GM23338 (cell line): ENCODE measurements around the gene UBE2C. TPM values are rescaled to one million over a fixed set of nuclear protein-coding genes. Genes with fewer than 3 reads are reported as not detected.

Experiments used
- ATAC-seq: fragments of 200-7000 bp; cut with Tn5 transposase; 3 replicates; pipeline ENCODE4 v1.9.1; 2020
- DNase-seq: peaks from one replicate; pipeline ENCODE4 v3.0.0-alpha.2; 2015; ENCODE audit warnings: low spot score
- H2AFZ ChIP-seq: fragments of 200-600 bp; sonication (generic); 2 replicates; pipeline ENCODE4 v1.8.0; 2016; ENCODE audit warnings: antibody characterized with exemption, mild to moderate bottlenecking, moderate library complexity
- H3F3A ChIP-seq: fragments of 200-600 bp; sonication (generic); replicated peaks from 2 replicates; pipeline ENCODE4 v1.8.0; 2017; ENCODE audit warnings: antibody characterized with exemption, mixed run types, low read depth
- H3K27ac ChIP-seq: fragments of 200-600 bp; sonication (generic); 2 replicates; pipeline ENCODE4 v1.6.1; 2016; ENCODE audit warnings: low read depth
- H3K27me3 ChIP-seq: fragments of 200-600 bp; sonication (generic); 2 replicates; pipeline ENCODE4 v1.8.0; 2016; ENCODE audit warnings: mild to moderate bottlenecking, mixed run types, moderate library complexity; ENCODE audit not compliant: insufficient read depth
- H3K36me3 ChIP-seq: fragments of 200-600 bp; sonication (generic); 2 replicates; pipeline ENCODE4 v1.8.0; 2016; ENCODE audit warnings: mild to moderate bottlenecking; ENCODE audit not compliant: insufficient read depth
- H3K4me1 ChIP-seq: fragments of 200-600 bp; sonication (generic); 2 replicates; pipeline ENCODE4 v1.8.0; 2016; ENCODE audit warnings: mild to moderate bottlenecking, moderate library complexity; ENCODE audit not compliant: insufficient read depth
- H3K4me2 ChIP-seq: fragments of 200-600 bp; sonication (generic); 2 replicates; pipeline ENCODE4 v1.7.1; 2017; ENCODE audit warnings: mixed run types
- H3K4me3 ChIP-seq: fragments of 200-600 bp; sonication (generic); 2 replicates; pipeline ENCODE4 v1.6.1; 2016; ENCODE audit warnings: mixed run types
- H3K79me2 ChIP-seq: fragments of 200-600 bp; sonication (generic); replicated peaks from 2 replicates; pipeline ENCODE4 v1.8.0; 2017; ENCODE audit warnings: mild to moderate bottlenecking; ENCODE audit not compliant: insufficient read depth
- H3K9me2 ChIP-seq: fragments of 200-600 bp; sonication (generic); 2 replicates; pipeline ENCODE4 v1.8.0; 2017; ENCODE audit not compliant: insufficient read depth
- H4K20me1 ChIP-seq: fragments of 200-600 bp; sonication (generic); replicated peaks from 2 replicates; pipeline ENCODE4 v1.8.0; 2017; ENCODE audit warnings: mild to moderate bottlenecking; ENCODE audit not compliant: insufficient read depth
- H3K27ac Mint-ChIP-seq: 2 replicates; pipeline ENCODE4 v1.8.0; 2020; ENCODE audit warnings: inconsistent platforms, mild to moderate bottlenecking, moderate library complexity, mixed read lengths
- H3K27me3 Mint-ChIP-seq: 3 replicates; pipeline ENCODE4 v1.8.0; 2022; ENCODE audit warnings: low read depth, mild to moderate bottlenecking, moderate library complexity, mixed read lengths, inconsistent platforms; ENCODE audit not compliant: insufficient read depth, poor library complexity
- H3K36me3 Mint-ChIP-seq: 3 replicates; pipeline ENCODE4 v1.8.0; 2021; ENCODE audit warnings: low read depth, mild to moderate bottlenecking, inconsistent platforms, moderate library complexity, mixed read lengths
- H3K4me1 Mint-ChIP-seq: 3 replicates; pipeline ENCODE4 v1.8.0; 2020; ENCODE audit warnings: mild to moderate bottlenecking, inconsistent platforms, mixed read lengths
- H3K4me3 Mint-ChIP-seq: 3 replicates; pipeline ENCODE4 v1.8.0; 2021; ENCODE audit warnings: moderate library complexity, mild to moderate bottlenecking, inconsistent platforms, mixed read lengths
- H3K9me3 Mint-ChIP-seq: 3 replicates; pipeline ENCODE4 v1.8.0; 2020; ENCODE audit warnings: moderate library complexity, mild to moderate bottlenecking, inconsistent platforms, mixed read lengths
- CREB1 ChIP-seq: fragments of 250-450 bp; sonication (Bioruptor Pico); IDR thresholded peaks from 2 replicates; pipeline ENCODE4 v1.5.0; 2020; ENCODE audit warnings: low read depth, mild to moderate bottlenecking, moderate library complexity
- EZH2 ChIP-seq: fragments of 200-600 bp; sonication (generic); IDR thresholded peaks from one replicate; pipeline ENCODE4 v1.8.0; 2017; ENCODE audit warnings: antibody characterized with exemption, mild to moderate bottlenecking, low read depth; ENCODE audit not compliant: unreplicated experiment
- NANOG ChIP-seq: IDR thresholded peaks from 2 replicates; pipeline ENCODE4 v1.6.1; 2016; ENCODE audit warnings: antibody characterized with exemption, borderline replicate concordance
- ZNF114 ChIP-seq: fragments of 250-450 bp; sonication (Bioruptor Pico); IDR thresholded peaks from 2 replicates; pipeline ENCODE4 v1.5.0; 2020; ENCODE audit warnings: mild to moderate bottlenecking, moderate library complexity
- ZNF331 ChIP-seq: fragments of 250-450 bp; sonication (Bioruptor Pico); IDR thresholded peaks from 2 replicates; pipeline ENCODE4 v1.5.0; 2020; ENCODE audit warnings: low read depth, mild to moderate bottlenecking, moderate library complexity
- ZNF462 ChIP-seq: fragments of 250-450 bp; sonication (Bioruptor Pico); IDR thresholded peaks from 2 replicates; pipeline ENCODE4 v1.5.0; 2020; ENCODE audit warnings: mild to moderate bottlenecking, moderate library complexity
- polyA plus RNA-seq: library from polyadenylated mRNA; unstranded; fragments of >200 nt; fragmentation: Nextera tagmentation; extraction: Ambion mirVana; gene quantifications from 2 replicates; pipeline ENCODE4 v1.2.1, GENCODE V29; 2016
- total RNA-seq: library from RNA; depleted of rRNA; stranded (reverse); fragments of >200 nt; shearing (Covaris generic); gene quantifications from 2 replicates; pipeline ENCODE4 v1.2.3, GENCODE V29; 2014

The UBE2C gene
- total and polyA plus RNA-seq, 2 experiments from 2014 or later, result 247 to 698 TPM

- peaks cover 3% of the 10 kb centered on the region for H3K27me3 Mint-ChIP-seq
These were observed 2.1 kb upstream of the UBE2C start for GRCh38 chr20:45810191-45810970.

GRCh38 chr20:45813006-45813340 is 529 bp downstream of the UBE2C start:
- peak overlapping the region; percentile 83 for H3K27ac Mint-ChIP-seq
- no peaks in the 10 kb centered on the region for H3K9me2 ChIP-seq
- TF ChIP-seq ZNF114 (CRISPR knock-in tag) (no peak), ZNF331 (CRISPR knock-in tag) (no peak), CREB1 (CRISPR knock-in tag) (no peak), ZNF462 (CRISPR knock-in tag) (no peak), EZH2 (no peak)
- no peak overlapping the region for H2AFZ ChIP-seq
- peaks cover 45% of the 10 kb centered on the region for H3K36me3 ChIP-seq
- peak; percentile 17 for ATAC-seq
- peaks cover 41% of the 10 kb centered on the region for H3F3A ChIP-seq
- H3K79me2 ChIP-seq, result peaks cover 26% of the 10 kb centered on the region
- H4K20me1 ChIP-seq, result peaks cover 12% of the 10 kb centered on the region
- H3K27me3 Mint-ChIP-seq, result peaks cover 3% of the 10 kb centered on the region
- peak overlapping the region; percentile 98 for H3K4me3 Mint-ChIP-seq
- no peaks in the 10 kb centered on the region for H3K27me3 ChIP-seq
- no peak for DNase-seq
- peak overlapping the region; percentile 95 for H3K4me2 ChIP-seq
- peaks cover 15% of the 10 kb centered on the region for H3K4me1 Mint-ChIP-seq
- H3K4me1 ChIP-seq, result peaks cover 13% of the 10 kb centered on the region
- no peaks in the 10 kb centered on the region for H3K9me3 Mint-ChIP-seq
- H3K36me3 Mint-ChIP-seq, result peaks cover 79% of the 10 kb centered on the region
- peak overlapping the region; percentile 81 for H3K4me3 ChIP-seq
- H3K27ac ChIP-seq, result peak overlapping the region; percentile 78

More at GRCh38 chr20:45810191-45810970, 2.1 kb upstream of the UBE2C start:
- DNase-seq (no peak), ATAC-seq (no peak)
- Histone ChIP-seq H3K36me3 (peaks cover 31% of the 10 kb centered on the region), H3K27me3 (no peaks in the 10 kb centered on the region), H4K20me1 (peaks cover 6% of the 10 kb centered on the region), H3K9me2 (no peaks in the 10 kb centered on the region), H3K4me2 (no peak overlapping the region), H2AFZ (no peak overlapping the region), H3K4me1 (peaks cover 13% of the 10 kb centered on the region), H3F3A (peaks cover 16% of the 10 kb centered on the region), H3K27ac (no peak overlapping the region), H3K4me3 (no peak overlapping the region), H3K79me2 (peaks cover 26% of the 10 kb centered on the region)
- H3K36me3 Mint-ChIP-seq, result peaks cover 73% of the 10 kb centered on the region
- H3K27ac Mint-ChIP-seq, result no peak overlapping the region
- H3K9me3 Mint-ChIP-seq, result no peaks in the 10 kb centered on the region
- H3K4me3 Mint-ChIP-seq, result no peak overlapping the region
- H3K4me1 Mint-ChIP-seq, result peaks cover 7% of the 10 kb centered on the region; the same call in 2 of the 3 replicates
- no peak for TF ChIP-seq ZNF331 (CRISPR knock-in tag)
- TF ChIP-seq NANOG, result no peak
